HT1080 (cell line): ENCODE data around the gene OR6S1. TPM values are rescaled to one million over a fixed set of nuclear protein-coding genes. Genes with fewer than 3 reads are reported as not detected.
"Not testable (repeated sequence)": the region's sequence is repeated elsewhere in the genome, so short reads cannot be mapped to it uniquely, and the experiment has no call there.

Source experiments
- DNase-seq: peaks from one replicate; pipeline ENCODE4 v3.0.0-alpha.2; 2015; ENCODE audit warnings: low read depth
- total RNA-seq: library from RNA; depleted of rRNA; stranded (reverse); fragments of >200 nt; shearing (Covaris generic); gene quantifications from 2 replicates; pipeline ENCODE4 v1.2.3, GENCODE V29; 2014

OR6S1 gene
- total RNA-seq, 1 experiment from 2014 or later, result not detected

DNA sequence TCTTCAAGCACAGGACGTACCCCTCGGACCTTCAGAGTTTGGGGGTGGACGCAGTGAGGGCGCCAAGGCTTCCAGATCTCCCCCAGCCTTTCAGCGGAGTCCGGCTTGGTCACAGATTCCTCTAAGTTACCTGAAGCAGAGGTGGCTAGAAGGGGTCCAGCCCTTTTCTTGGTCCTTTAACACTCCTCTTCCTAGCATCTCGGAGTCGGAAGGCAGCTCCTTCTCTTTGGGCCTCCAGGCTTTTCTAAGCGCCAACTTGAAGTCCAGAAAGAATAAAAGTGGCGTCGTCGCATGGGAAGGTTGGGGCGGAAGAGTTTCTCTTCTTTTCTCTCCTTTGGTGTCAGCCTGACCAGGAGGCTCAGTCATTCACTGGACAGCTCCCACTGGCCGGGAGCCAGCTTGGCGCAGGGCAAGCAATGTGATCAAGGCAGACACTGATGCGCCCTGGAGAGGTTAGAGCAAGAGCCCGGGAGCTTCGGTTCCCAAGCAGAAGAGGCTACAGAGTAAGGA is 9.6 kb downstream of the OR6S1 start:
- peak; percentile 54 for DNase-seq

DNA sequence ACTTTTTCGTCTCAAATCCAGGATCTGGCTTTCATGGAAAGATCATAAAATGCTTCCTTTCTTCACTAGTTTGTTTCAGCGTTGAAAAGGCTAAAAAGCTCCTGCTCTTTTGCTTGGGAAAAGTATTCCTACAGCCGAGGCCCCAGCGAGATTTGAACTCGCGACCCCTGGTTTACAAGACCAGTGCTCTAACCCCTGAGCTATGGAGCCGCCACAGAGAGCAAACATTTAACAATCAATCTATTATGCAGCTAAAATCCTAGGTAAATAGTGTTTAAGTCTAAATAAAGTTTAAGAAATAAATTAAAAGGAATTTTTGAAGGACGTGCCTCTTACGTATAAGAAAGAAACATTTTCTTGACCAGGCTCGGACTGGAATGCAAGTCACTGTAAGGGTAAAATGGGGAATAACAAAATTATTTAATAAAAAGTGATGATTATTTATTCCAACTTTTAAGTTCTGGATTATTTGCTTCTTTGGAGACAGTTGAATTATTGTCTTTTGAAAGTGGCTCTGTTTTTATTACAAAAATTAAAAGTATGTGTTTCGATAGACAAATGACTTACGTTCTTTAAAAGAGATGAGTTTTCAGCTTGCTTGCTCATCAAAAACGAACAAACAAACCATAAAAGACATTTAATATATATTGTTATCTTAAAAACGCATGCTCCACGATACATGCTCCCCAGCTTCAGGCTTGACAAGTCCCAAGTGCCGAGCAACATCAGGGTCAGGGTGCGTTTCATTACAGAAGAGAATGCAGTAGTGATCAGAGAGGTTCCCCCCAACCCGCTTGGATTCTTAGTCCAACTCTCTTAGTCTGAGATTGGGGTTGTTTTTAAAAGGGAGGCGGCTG is 10.2 kb downstream of the OR6S1 start:
- peak; percentile 73 for DNase-seq

DNA sequence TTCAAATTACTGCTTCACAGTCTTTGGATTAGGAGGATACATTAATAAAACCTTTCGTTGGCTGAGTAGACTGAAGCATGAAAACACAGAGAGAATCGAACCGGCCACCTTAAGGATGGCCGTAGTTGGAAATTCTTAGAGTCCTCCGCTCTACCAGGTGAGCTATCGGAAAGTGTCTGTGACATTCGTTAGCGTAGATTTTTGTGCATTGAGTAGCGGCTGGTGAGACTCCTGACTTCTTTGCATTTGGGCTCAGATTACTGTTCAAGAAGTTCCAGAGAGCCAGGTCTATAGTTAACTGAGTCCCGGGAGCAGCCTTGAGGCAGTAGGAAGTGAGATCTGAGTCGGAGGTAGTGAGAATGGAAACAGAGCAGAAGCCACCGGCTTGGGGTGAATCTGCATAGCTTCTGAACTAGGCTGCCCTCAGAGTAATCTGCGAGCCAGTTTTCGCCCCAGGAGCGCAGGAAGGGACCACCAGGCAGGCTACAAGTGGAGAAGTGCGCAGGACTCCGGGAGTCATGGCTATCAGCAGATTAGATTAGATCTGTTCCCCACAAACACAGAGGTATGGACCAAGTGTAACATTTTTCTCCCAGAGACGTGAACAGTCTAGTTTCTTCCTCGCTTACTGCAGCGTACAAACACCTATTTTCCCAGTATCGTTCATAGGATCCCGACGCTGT is 11.0 kb downstream of the OR6S1 start:
- peak; percentile 84 for DNase-seq

DNA sequence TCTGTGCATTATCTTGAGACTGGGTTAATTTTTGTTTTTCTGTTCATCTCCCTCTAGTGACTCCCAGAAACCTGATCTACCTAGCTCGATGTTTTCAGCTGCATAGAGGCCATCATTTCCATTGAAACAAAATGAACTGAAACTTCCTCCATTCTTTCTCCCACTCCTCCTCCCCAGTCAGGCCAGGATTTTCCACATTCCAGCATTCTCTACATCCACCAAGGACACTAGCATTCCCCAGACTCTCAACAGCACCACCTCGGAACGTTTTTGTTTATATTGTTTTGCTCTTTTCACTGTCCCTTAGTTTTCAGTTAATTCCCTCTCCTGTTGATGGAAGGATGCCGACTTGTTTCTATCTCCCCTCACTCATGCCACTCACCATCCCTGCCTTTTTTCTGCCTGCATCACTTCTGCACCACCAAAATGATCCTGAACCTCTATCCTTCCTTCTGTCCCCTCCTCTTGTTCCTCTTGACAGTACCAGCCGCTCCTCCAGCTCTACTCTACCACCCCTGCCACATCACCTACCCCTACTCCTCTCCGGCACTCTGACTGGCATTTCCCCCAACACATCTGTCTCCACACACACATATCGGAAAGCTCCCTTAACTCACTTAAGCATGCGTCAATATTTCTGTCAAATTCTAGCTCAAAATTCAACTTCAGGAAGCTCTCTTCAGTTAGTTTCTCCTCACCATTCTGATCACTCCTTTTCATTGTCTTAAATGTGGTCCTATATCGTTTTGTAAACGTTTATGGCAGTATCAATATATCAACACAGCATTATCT is 13.2 kb downstream of the OR6S1 start:
- no peak for DNase-seq

DNA sequence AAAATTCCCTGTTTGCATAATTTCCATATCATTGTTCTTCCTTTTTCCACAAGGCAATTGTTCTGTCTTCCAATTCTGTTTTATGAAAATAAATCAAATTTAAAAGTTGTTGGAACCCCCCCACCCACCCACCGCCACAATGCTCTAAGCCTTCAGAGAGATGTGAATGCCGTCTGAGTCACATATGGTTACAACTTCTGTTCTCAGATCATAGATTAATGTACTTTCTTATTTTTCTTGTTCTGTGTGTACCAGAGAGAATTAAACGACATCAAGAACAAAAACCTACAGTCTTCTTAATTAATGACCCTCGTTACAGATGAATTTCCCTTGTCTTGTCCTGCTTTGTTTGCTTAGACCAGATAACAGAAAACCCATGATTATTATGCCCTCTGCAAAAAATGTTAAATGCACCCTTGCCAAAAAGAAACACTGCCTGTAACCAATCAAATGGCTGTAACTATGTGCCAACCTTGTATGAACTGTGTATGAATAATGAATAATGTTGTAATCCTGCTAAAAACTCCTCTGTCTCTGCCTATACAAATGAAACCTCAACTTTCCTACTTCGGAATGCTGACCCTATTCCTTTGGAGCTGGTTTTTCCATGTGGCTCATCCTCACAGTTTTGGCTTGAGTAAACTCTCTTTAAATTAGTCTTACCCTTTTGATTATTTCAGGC is 14.0 kb downstream of the OR6S1 start:
- DNase-seq, result no peak

DNA sequence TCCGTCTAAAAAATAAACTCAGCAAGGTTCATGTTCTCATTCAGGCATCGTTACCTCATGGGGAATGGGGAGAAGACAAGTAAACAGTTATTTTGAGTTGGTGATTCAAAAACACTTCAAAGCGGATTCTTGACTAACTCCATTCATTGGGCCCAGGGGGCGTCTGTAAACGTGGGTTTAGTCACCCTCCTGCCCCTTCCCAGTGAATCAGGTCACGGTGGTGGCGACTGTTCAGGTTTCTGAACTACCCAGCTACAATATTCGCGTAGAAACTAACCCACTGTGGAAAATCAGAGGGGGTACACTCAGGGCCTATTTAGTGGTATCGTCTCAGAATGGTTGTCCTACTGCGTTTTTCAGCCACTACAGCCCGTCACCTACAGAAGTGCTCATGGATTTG is 15.2 kb downstream of the OR6S1 start:
- DNase-seq, result no peak

DNA sequence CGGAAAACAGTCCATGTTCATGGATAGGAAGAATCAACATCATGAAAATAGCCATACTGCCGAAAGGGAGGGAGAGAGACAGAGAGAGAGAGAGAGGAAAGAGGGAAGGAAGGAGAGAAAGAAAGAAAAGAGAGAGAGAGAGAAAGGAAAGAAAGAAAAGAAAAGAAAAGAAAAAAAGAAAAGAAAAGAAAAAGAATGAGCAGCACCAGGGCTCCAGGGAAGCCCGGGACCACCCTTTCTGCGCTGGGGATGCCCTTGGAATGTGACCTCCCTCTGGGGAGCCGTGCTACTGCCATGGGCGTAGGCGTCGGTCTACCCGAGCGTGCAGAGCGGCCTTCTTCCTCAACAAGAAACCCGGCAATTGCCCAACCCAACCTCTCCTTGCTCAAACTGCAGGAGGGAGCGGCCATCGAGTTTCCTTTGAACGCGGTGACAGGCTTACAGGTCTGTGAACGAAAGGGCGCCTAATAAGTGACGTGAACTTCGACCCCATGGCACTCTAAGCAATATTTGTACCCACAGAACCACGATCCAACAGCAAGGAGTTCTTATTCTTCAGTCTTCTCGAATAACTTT is 16.9 kb downstream of the OR6S1 start:
- DNase-seq, result peak; percentile 68

DNA sequence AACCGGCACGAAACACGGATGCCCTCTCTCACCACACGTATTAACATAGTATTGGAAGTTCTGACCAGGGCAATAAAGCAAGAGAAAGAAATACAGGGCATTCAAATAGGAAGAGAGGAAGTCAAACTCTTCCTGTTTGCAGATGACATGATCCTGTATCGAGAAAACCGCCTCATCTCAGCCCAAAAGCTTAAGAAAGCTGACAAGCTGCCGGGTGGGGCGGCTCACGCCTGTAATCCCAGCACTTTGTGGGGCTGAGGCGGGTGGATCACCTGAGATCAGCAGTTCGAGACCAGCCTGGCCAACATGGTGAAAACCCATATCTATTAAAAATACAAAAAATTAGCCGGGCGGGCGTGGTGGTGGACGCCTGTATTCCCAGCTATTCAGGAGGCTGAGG is 17.7 kb downstream of the OR6S1 start:
- DNase-seq, result peak; percentile 50

DNA sequence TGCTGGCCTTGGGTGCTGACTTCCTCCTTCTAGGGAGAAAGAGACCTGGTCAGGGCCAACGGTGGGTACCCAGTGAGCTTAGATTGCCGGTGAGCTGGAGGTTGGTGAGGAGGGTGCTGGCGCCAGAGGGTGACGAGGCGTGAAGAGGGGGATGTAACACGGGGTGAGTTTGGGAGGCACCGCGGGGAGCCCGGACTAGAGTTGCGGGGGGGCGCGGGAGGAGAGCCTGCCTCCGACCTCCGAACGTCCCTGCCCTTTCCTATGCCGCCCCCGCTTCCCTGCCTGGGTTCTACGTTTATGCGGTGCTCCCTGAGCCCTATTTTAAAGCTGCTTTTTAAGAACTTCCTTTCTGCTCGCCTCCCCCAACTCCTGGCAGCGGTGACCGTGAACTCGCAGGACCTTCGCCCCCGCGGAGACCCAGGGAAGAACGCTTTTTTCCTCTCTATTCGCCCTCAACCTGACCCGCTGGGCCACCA is 18.6 kb downstream of the OR6S1 start:
- DNase-seq, result no peak

DNA sequence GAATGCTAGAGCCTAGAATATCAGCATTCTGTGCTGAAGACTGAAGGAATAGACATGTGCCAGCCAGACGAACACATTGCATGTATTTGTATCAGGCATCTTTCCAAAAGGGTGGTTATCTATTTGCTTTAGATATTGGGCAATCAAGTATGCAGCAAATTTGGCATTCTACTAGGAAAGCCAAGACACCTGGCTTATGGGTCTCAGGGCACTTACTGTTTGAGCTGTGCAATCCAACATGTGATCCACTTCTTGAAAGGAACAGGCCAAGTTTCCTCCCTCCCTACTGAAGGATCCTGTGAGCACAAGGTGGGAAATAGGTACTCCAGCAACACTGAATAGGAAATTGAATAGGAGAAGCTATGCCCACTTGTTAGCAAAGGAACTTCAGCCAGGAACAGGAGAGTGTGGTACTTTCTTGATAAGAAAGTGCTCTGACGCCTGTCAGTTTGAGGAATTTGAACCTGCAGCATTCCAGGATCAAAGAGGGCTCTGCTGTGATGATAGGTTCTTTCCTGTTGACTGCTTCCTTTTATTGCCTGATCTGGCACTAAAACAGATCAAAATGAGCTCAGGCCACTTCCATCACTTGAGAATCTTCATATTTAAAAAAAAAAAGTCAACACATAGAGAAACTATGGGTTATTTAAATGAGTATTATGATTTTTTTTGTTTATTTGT is 20.6 kb downstream of the OR6S1 start:
- no peak for DNase-seq

DNA sequence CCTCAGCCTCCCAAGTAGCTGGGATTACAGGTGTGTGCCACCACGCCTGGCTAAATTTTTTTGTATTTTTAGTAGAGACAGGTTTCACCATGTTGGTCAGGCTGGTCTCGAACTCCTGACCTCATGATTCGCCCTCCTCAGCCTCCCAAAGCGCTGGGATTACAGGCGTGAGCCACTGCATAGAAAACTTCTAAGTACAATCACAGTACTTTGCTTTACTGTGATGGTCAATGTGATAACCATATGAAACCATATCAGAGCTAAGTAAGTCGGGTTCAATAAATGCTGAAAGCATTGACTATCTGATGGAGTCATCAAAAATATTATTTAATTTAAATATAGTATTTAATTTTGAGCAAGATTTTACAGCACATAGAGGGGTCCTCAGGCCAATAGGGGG is 21.8 kb downstream of the OR6S1 start:
- DNase-seq, result not testable (repeated sequence)

DNA sequence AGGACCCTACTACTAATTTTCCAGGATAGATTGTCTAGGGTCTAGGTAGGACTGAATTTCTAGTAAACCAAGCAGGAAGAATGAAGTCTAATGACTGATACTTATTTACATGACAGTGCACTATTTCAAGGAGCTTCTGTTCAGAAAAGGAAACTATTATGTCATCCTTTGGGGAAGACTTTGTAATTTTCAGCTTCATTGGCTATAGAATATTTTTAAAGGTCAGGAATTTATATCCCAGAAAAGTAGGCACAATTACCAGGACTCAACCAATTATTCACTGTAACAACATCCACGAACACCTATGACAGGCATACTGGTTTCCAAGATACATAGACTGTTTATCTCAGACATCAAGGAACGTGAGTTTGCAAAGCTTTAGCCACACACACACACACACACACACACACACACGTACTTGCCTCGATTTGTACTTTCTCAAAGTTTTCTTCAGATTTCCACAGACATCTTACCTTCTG is 23.2 kb downstream of the OR6S1 start:
- DNase-seq, result no peak

DNA sequence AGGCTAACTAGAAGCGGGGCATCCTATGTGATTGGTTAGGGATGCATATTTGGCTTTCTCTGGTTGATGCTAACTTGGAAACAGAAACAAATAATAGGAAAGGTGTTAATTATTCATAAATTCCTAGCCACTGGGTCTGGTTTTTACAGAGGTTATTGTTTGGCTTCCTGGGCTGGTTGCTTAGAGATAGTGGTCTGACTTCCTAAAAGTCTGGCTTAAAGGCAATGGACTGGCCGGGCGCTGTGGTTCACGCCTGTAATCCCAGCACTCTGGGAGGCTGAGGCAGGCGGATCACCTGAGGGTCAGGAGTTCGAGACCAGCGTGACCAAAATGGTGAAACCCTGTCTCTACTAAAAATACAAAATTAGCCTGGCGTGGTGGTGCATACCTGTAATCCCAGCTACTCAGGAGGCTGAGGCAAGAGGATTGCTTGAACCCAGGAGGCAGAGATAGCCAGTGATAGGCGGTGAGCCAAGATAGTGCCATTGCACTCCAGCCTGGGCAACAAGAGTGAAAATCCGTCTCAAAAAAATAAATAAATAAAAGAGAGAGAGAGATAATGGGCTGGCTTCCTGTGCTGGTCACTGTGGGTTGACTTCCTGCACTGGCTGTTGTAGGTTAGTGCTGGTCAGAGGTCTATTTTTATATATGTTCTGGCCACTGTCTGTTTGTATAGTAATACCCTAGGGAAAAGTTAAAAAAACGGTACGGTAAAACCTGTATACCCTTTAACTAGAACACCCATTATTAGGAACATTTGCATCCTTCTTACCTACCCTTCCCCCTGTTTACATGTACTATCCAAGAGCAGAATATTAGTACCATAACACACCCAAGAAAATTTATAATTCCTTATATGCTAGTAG is 24.1 kb downstream of the OR6S1 start:
- no peak for DNase-seq

DNA sequence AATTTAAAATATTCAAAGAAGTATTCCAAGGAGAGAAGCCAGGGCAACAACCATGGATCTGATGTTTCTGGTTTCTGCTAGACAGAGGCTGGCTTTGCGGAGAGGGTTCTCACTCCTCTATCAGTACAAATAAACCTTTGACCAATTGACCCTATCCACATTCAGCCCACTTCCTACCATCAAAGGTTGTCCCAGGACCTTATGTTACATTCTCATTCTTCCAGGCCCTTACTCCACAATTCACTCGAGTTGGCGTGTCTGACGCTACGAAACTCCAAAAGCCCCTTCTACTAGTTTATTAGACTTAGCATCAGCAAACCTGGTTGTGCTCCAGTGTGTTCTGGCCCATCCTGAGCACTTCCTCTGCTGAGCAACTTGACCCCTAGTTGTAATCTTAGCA is 25.5 kb downstream of the OR6S1 start:
- DNase-seq, result no peak

DNA sequence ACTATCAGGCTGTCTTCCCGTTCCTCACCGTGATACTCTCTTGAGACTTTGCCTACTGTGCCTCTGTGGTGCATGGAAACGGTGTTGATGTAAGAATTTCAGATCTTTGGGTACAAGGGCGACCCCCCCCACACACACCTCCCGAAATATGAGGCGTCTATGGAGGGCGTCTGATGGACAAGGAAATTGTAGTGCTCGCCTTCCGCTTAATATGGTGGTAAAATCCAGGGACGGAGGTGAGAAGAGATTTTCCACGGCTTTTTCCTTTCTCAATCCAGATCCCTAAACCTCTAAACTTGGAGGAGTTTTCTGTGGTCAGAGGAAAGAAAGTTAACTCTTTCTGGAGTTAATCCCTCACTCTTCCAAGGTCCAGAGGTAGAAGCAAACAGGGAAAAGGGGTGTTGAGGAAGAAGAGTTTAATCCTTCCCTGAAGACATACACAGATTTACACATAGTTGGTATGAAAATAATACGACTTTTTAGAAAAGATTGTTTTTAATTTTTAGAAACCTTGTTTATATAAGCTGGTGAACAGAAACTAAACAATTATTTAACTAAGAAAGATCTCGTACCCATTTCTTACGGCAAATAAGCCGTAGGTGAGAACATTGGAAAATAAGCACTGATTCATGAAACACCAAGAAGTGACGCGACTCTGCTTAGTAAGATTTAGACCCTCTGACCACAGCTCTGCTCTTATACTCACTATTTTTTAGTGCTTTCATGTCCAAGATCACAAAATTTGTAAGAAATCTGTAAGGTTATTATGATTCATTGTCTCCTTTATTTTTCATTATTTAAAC is 27.3 kb downstream of the OR6S1 start:
- no peak for DNase-seq

DNA sequence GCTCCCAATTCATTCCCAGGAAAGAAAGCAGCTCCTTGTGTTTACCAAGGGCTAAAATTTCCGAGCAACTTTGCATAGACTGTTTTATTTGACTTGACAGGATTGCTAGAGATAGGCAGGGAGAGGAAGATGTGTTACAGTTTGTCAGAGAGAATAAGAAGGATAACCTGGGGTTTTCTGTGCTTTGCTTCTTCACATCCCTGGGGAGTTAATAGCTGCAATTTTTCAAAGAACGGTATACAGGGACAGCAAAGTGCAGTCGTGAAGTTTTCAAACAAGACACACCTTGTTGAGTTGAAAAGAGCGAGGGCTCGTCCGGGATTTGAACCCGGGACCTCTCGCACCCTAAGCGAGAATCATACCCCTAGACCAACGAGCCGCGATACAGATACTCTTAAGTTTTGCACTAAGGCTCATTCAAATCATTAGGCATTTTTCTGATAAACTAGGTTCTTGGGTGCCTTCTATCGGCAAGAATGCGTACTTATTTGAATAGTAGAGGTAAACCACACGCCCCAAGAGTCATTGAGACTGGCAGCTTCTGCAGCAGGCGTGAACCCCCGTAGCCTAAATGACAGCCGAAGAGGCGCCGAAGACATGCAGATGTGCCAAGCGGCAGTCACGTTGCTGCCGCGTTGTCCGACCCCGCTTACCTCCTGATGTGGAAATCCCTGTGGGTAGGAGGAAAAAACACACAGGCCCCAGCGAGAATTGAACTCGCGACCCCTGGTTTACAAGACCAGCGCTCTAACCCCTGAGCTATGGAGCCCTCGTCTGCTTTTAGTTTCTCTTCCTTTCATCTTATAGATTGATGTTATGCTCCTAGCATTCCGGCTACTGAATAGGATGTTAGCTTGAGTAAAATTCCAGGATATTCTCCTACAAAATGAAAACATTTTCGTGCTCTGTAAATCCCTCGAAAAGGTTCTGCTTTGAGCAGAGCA is 28.1 kb downstream of the OR6S1 start:
- peak; percentile 99 for DNase-seq

DNA sequence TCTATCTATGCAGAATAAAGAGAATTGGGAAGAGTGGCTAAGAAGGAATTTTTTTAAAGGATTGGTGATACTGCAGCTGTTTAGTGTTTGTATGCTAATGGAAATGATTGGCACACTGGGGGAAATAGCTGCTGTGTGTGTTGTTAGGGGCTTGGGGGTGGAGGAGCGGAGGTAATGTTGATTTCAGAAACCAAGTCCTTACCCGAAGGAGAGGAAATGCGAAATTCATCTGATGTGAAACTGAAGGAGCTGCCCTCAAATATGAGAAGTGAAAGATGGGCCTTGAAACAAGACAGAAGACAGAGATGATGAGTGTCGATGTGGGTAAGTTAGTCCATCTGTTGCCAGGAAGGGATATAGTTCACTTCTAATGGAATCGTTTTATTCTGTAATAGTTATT is 29.1 kb downstream of the OR6S1 start:
- DNase-seq, result no peak
